Measurements from ENCODE around the gene CDH4.

- TF ChIP-seq, protein P1, sequence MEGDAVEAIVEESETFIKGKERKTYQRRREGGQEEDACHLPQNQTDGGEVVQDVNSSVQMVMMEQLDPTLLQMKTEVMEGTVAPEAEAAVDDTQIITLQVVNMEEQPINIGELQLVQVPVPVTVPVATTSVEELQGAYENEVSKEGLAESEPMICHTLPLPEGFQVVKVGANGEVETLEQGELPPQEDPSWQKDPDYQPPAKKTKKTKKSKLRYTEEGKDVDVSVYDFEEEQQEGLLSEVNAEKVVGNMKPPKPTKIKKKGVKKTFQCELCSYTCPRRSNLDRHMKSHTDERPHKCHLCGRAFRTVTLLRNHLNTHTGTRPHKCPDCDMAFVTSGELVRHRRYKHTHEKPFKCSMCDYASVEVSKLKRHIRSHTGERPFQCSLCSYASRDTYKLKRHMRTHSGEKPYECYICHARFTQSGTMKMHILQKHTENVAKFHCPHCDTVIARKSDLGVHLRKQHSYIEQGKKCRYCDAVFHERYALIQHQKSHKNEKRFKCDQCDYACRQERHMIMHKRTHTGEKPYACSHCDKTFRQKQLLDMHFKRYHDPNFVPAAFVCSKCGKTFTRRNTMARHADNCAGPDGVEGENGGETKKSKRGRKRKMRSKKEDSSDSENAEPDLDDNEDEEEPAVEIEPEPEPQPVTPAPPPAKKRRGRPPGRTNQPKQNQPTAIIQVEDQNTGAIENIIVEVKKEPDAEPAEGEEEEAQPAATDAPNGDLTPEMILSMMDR (IDR thresholded peaks at IDR 0.05; ENCODE audit: insufficient read depth, low read length, poor library complexity, severe bottlenecking), result no peak
- TF ChIP-seq EZH2phosphoT487 (conservative IDR thresholded peaks at IDR 0.05; ENCODE audit: low read length), result no peak
Observed at GRCh38 chr20:61549865-61550264, 297.8 kb downstream of the CDH4 start.
